Activated CD8-positive, alpha-beta memory T cell treated with anti-CD3 and anti-CD28 coated beads, Interleukin-2, amount 50 U/mL, for 24 hours (primary cell): ENCODE measurements around the gene TMEM150B.
A peak's percentile ranks its signal among the peaks of the same experiment; 100 is the strongest.

Source experiments
- DNase-seq: peaks from one replicate; pipeline ENCODE4 v3.0.0-alpha.2; 2020; ENCODE audit errors: extremely low read depth

The TMEM150B gene

DNA sequence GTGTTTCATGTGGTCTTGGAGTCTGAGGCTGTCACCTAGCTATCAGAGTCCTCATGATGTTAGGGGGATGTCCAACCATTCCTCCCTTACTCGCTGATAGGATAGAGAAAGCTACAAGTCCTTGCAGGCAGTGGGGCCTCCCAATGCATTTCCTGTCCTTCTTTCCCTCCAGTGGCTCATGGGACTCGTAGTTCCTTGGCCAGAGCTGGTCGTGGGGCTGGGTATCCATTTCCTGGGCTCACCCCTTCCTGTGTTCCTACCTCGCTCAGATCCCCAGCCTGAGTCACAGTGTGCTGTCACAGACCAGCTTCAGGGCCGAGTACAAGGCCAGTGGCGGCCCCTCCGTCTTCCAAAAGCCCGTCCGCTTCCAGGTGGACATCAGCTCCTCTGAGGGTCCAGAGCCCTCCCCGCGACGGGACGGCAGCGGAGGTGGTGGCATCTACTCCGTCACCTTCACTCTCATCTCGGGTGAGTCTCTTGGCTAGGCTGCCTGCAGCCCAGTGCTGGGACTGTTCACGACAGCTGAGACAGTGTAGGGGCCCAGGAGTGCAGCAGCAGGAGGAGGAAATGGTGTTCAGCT, 19.1 kb downstream of the TMEM150B start:
- no peak for DNase-seq

DNA sequence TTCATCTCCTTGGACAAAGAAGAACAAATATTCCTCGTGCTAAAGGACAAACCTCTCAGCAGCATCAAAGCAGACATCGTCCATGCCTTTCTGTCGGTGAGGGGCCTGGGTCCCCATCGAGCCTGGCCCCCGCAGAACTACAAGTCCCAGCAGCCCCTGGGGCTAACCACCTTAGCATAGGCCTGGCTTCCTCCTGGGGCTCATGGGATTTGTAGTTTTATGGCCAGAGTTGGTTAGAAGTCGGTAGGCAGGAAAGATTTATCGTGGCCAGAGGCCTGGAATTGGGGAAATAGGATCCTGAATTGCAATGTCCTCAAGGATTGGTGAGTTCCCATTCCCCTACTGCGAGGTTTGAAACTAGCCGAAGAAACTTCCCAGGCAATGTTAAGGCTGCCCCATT, 19.6 kb downstream of the TMEM150B start:
- DNase-seq: peak; percentile 9

DNA sequence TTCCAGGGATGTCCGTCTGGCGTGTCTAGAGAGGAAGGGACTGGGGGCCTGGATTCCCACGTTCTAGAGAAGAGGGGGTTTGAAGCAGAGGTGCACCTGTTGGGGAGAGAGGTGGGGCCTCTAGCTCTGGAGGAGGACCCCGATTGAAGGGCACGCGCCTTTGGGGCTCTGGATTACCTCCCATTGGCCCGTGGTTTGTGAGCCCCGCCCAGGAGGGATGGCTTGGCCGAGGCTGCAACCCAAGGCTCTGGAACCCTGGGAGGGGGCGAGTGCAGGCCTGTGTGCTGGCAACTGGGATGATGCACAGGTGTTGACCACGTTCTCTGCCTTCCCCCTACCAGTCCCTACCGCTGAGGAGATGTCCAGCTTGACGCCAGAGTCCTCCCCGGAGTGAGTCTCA, 20.2 kb downstream of the TMEM150B start:
- DNase-seq: no peak

DNA sequence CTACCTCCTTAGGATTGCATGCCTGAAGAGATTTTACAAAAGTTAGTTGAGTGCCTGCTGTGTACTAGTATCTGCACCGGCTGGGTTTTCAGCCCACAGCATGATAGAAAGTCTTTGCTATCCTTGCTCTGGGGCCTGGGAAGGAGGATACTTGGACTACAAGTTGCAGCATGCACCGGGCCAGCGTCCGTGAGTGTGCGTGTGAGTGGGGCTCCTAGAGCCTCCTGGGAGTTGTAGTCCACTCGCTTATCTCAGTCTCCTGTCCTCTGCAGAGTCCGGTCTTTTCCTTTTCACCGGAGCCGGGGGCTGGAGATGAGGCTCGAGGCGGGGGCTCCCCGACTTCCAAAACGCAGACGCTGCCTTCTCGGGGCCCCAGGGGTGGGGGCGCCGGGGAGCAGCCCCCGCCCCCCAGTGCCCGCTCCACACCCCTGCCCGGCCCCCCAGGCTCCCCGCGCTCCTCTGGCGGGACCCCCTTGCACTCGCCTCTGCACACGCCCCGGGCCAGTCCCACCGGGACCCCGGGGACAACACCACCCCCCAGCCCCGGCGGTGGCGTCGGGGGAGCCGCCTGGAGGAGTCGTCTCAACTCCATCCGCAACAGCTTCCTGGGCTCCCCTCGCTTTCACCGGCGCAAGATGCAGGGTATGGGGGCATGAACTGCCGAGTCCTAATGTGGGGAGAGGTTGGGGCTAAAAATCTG, 20.7 kb downstream of the TMEM150B start:
- no peak for DNase-seq

DNA sequence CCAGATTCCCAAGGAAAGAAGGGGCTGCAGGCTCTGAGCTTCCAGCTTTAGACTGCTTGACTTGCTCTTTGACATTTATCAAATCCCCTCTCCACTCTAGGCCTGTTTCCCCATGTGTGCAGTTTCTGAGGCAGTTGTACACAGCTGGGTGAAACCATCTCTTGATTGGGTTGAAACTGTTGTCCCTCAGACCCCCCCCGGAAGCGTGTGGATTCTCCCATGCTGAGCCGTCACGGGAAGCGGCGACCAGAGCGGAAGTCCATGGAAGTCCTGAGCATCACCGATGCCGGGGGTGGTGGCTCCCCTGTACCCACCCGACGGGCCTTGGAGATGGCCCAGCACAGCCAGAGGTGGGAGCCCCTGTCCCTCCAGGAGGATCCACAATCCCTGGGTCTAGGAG, 21.7 kb downstream of the TMEM150B start:
- no peak for DNase-seq

DNA sequence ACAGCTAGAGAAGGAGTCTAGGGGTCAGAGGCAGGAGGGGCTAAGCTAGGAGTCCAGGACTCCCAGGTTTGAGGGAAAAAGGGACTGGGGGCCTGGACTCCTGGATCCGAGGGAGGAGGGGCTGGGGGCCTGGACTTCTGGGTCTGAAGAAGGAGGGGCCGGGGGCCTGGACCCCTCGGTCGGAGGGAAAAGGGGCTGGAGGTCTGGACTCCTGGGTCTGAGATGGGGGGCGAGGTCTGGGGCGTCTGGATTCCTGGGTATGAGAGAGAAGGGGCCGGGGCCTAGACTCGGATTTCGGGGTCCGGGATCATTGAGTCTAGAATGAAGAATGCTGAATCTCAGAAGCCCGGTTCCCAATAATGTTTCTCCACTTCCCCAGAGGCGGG, 22.8 kb downstream of the TMEM150B start:
- DNase-seq: no peak

DNA sequence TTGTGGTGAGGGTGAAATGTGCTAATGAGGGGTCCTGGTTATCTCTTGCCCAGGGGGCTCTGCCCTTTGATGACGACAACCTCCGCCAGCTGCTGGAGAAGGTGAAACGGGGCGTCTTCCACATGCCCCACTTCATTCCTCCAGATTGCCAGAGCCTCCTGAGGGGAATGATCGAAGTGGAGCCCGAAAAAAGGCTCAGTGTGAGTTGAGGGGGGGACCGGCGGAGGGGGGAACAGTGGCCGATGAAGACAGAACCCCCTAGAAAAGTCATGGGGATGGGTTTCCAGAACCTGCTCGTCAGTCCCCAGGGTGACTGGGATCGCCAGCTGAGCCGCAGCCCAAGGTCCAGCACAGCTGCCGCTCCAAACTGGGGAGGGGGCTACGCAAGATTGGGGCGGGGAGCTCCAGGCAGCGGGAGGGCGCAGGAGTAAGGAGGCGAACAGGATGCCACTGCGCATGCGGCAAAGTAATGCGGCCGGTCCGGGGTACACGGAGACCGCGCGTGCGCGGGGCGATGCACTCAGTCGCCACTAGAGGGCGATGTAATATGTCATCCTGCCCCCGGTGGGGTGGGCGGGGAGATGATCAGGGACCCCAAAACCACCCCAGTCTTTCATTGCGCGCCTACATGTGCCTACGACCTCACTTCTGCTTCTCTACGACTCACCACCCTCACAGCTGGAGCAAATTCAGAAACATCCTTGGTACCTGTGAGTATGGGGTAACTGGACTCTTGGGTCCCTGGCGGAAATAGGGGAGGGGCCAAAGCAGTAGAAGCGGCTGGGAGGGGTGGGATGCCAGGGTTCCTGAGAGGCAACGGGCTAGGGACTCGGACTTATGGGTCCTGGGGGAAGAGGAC, 23.5 kb downstream of the TMEM150B start:
- peak; percentile 91 for DNase-seq

DNA sequence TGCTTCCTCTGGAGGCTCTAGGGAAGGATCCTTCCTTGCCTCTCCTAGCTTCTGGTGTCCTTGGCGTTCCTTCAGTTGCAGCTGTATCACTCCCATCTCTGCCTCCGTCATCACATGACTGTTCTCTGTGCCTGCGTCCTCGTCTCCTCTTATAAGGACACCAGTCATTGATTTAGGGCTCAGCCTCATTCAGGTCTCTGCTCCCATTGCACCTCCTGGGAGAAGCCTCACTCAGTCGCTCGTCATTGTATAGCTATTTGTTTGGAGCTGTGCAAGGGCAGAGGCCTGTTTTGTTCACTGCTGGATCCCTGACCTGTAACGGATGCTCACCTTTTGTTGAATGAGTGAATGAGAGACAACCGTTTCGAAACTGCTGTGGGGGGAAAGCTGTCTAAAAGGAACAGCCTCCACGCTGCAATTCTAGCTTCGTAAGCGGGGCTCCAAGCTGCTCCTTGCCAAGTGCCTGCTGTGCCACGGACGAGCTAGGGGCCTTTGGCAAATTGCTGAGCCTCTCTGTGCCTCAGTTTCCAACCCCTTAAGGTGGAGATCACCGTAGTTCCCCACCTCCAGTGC, 24.2 kb downstream of the TMEM150B start:
- DNase-seq: no peak

DNA sequence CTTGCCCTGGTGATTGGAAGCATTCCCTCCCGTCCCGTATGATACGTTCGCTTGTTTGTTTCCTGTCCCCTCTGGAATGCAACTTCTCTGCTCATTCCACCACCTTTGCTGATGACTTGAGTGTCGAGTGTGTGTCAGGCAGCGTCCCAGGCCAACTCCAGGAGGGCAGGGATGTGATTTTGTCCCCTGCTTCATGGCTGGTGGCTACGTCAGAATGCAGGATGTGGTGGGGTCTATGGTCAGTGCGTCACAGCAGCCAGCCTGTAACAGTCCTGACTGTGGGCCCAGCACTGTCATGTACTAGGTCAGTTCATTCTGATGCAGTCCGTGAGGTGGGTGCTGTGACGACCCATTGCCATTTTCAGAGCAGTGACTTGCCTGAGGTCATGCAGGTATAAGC, 25.1 kb downstream of the TMEM150B start:
- no peak for DNase-seq

DNA sequence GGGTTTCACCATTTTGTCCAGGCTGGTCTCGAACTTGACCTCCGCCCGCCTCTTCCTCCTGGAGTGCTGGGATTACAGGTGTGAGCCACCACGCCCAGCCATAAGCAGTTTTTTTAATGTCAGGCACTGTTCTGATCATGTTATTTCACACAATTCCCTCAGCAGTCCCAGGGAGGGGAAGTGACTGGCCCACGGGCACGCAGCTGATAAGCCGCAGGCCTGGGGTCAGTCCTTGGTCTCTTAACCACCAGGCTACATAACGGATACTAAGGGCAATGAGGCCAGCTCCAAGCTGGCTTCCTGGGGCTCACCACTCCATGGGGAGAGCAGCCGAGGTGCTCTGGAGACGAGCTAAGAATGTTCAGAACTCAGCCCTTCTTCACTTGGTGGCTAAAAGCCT, 27.9 kb downstream of the TMEM150B start:
- DNase-seq: no peak

DNA sequence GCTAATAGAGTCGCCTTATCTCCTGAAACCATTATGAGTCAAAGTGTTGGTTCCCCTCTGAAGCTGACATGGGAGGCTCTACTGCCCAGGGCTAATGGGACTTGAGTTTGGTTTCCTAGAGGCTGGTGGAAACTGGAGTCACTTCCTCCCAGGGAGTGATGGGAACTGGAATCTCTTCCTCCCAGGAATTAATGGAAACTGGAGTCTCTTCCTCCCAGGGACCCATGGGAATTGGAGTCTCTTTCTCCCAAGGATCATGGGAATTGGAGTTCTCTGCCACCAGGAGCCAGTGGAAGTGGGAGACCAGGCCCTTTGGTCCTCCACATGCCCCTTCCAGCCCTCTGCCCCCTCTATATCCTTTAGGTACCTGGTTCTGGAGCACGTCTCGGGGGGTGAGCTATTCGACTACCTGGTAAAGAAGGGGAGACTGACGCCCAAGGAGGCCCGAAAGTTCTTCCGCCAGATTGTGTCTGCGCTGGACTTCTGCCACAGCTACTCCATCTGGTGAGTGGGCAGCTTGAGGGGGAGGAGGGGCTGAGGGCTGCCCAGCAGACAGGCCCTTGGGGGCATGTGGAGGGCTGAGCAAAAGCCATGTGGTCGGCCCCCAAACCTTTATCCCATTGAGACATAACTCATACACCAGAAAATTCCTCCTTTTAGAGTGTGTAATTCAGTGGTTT, 35.9 kb downstream of the TMEM150B start:
- DNase-seq: no peak

DNA sequence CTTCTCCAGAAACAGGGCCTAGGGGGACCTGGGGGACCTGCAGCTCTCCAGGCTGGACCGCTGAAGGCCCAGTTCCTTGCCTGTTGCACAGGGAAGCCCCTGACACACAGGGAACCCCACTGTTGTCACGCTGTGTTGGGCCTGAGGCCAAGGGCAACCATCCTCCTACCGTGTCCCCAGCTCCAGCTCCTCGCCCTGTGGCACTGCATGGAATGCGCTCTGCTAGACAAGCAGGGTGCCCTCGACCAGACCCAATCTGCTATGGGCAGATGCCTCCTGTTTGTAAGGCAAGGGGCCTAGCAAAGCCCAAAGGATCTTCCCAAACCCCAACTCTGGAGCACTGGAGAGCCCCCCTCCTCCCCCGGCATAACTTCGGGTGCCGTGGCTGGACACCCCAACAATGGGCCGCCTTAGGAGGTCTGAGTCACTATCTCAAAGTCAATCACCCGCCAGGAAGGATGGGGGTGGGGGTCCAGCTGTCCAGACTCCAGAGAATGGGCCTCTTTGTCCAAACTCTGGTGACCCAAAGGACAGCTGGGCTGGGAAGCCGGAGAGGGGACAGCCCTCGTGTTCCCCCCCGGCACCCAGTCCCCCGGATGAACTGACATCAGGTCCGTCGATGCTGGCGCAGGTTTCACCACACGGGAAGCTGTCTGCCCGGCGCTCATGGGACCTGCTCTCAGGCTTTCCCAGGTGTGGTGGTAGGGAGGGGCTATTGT, 37.6 kb downstream of the TMEM150B start:
- no peak for DNase-seq

DNA sequence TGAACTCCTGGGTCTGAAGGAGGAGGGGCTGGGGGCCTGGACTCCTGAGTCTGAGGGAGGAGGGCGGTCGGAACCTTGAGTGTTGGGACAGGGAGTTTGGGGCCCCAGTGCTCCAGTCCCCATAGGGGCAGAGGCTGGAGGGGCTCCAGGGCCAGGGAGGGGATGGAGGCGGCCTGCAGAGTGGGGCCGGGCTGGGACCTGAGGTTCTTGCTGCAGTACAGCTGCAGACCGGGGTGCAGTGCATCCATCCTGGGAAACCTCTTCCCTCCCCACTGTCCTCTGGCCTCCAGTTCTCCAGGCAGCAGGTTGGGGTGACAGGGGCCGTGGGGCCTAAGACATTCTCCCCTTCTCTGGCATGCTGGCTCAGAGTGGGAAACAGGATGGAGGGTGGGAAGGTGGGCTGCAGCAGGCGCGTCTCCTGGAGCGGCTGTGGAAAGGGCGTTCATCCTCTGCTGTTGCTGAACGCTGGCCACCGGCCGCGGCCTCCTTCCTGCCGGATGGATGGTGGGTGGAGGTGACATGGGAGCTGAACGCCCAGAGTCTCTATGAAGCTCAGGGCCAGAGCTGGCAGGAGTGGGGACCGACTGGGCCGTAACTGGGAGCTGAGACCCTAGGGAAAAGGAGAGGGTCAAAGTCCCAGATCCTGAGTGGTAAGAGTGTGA, 39.8 kb downstream of the TMEM150B start:
- no peak for DNase-seq

DNA sequence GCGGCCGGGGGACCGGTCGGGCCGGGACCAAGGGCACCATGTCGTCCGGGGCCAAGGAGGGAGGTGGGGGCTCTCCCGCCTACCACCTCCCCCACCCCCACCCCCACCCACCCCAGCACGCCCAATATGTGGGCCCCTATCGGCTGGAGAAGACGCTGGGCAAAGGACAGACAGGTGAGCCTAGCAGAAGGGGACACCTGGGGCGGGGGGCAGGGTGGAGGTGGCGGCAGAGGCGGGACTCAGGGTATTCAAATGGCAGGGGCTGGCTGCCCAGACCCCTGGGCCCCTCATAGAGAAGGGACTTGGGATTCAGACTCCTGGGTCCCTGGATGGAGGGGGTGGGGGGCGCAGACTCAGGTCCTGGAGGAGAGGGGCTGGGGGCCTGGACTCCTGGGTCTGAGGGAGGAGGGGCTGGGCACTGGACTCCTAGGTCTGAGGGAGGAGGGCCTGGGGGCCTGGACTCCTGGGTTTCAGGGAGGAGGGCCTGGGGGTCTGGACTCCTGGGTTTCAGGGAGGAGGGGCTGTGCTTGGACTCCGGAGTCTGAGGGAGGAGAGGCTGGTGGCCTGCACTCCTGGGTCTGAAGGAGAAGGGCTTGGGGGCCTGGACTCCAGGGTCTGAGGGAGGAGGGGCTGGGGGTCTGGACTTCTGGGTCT, 40.6 kb downstream of the TMEM150B start:
- DNase-seq: no peak

DNA sequence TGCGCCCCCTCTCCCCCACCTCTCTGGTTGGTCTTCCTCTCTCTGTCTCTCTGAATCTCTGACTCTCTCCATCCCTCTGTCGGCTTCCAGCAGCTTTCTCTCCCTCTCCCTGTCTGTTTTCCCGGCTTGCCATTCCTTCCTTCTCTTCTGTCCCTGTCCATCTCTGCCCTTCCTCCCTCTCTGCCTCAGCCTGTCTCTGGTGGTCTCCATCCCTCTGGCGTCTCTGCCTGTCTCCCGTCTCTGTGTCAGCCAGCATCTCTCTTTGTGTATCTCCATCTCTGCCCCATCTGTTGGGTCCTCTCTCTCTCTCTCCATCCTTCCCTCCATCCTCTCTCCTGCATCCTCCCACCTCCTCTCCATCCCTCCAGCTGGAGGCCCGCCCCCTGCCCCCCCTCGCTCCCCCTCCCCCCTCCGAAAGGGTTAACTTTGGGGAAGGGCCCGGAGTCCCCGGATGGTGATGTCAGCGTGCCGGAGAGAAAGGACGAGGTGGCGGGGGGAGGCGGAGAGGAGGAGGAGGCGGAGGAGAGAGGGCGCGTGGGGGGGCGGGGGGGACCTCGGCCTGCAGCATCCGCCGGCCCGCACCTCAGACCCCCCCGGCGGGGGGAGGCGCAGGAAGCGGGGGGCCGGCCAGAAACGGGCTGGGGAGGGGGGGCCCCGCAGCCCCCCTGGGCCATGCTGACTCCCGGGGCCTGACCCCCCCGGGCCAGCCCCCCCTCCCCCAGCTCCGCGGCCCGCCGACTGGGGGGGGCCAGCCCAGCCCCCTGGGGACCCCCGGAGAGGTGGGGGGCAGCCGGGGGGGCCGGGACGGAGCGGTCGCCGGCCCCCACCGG, 41.4 kb downstream of the TMEM150B start, which contains the start of gene BRSK1:
TSS of gene BRSK1 (plus strand) at position 450 of the 830 bp plus-strand sequence. CDS start 446 bp downstream, outside the sequence.
- DNase-seq: no peak

DNA sequence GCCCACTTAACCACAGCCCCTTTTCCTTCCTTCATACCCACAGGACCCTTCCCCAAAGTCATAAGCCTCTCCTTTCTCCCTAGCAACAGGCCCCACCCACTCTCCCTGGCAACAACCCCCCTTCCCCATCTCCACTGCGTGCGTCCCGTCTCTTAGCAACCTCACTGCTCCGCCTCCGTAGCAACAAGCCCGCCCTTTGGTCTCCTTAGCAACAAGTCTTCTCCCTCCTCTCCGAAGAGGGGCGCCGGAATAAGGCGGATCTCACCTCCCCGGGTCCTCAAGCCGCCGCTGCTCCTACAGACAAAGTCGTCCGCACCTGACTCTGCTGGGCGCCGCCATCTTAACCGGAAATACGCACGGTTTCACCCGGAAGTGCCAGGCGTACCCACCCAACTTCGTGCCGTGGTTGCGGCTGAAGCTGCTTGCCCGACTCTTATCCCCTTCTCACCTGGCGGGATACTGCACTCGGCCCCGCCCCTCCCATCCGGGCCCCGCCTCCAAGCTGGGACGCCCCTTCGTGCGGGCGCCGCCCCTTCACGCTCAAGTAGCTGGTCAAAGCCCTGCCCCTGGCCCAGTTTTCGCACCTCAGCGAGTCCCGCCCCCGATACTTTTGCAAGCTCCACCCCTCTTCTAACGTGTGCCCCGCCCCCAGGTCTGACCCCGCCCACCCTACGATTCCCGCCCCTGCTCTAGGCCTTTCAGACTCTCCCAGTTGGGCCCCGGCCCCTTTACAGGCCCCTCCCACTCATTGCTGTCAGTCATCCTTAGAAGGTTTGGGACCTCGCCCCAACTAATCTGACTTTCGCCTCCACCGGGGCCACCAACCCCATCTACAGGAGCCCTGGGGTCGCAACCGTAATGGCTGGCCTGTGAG, 45.1 kb downstream of the TMEM150B start, which contains the start of gene HSPBP1:
TSS of gene HSPBP1 (minus strand) at position 341 of the 874 bp plus-strand sequence. CDS start 502 bp downstream, outside the sequence.
- peak; percentile 85 for DNase-seq

DNA sequence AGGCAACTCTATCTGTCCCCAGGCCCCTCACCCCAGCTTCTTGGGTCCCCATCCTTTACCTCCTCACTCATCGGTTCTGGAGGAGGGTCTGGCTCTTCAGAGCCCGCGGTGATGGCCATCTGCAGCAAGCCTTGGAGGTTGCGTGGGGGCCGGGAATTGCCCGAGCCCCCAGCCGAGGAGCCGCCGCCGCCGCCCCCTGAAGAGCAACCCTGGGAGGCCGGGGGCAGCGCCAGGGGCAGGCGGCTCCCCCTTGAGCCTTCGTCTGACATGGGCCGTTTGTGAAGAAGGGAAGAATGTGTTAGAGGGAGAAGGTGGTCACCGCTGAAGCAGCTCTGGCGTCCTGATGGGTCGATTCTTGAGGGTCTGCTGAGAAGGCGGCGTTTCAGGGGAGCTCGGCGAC, 45.8 kb downstream of the TMEM150B start:
- no peak for DNase-seq
